GM12801 (cell line): ENCODE data around the gene ZFY.

ENCODE experiments used
- TF ChIP-seq, protein P1 (sequence below): IDR thresholded peaks from one replicate; pipeline ENCODE4 v1.5.1; 2011; ENCODE audit warnings: control low read depth; ENCODE audit not compliant: insufficient read length; ENCODE audit errors: extremely low read depth

Gene ZFY

DNA sequence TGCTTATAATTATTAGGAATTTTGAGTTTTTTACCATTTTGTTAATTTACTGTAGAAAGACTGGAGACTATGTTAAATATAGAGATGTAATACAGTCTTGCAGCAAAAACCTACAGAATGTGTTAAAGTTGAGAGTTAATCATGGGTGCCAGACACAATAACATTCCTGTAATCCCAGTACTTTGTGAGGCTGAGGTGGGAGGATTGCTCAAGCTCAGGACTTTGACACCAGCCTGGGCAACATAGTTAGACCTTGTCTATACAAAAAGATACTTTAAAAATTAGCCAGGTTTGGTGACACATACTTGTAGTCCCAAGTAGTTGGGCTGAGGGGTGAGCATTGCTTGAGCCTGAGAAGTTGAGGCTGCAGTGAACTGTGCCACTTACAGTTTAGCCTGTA is 17.7 kb downstream of the ZFY start:
- TF ChIP-seq, protein P1, sequence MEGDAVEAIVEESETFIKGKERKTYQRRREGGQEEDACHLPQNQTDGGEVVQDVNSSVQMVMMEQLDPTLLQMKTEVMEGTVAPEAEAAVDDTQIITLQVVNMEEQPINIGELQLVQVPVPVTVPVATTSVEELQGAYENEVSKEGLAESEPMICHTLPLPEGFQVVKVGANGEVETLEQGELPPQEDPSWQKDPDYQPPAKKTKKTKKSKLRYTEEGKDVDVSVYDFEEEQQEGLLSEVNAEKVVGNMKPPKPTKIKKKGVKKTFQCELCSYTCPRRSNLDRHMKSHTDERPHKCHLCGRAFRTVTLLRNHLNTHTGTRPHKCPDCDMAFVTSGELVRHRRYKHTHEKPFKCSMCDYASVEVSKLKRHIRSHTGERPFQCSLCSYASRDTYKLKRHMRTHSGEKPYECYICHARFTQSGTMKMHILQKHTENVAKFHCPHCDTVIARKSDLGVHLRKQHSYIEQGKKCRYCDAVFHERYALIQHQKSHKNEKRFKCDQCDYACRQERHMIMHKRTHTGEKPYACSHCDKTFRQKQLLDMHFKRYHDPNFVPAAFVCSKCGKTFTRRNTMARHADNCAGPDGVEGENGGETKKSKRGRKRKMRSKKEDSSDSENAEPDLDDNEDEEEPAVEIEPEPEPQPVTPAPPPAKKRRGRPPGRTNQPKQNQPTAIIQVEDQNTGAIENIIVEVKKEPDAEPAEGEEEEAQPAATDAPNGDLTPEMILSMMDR: no peak

DNA sequence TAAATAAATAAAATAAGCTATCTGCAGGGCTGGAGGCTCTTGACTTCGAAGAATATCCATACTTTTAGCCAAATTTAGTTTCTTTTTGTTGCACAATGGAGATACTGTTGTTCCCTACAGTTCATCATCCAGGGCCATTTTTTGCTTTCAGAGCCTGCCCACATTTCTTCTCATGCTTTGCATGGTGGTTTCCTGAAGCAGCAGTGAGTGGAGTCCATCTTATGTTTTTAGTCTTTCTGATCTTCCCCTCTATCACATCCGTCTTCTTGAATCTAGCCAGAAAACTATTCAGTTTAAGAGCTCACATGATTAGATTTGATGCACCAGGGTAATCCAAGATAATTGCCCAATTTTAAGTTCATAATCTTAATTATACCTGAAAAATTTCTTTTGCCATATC is 19.6 kb downstream of the ZFY start:
- TF ChIP-seq, protein P1: no peak

DNA sequence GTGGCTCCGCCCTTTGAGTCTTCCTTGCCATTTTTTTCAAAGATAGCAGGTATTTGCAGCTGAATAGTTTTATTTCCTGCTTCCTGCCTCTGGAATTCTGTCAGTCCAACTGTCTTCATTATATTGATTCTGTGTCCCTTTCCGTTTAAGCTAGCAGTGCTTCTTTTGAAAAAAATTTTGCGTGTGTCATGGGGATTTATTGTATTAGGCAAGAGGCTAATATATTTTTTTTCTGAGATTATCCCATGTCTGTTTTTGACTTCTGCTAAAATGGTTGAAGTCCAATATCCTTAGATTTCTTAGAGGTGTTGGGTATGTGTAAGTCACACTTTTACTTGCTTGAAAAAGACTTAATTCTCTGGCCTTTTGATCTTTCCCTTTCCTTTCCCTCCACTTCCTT is 20.4 kb downstream of the ZFY start:
- TF ChIP-seq, protein P1: no peak

DNA sequence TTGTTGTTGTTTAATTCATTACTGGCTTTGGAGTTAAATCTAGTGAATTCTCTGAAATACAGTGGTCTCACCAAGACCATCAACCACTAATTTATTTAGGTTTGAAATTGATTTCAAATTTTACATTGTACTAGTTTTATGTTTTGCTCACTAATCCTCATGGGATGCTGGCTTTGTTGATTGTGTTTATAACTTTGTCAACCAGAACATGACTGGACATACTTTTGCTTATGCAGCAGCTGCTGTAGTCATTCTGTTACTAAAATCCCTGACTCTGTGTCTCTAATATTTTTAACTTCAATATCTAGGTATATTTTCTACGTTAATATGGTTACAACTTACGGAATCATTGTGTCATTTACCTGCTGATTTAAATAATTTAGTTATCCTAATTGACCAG is 26.9 kb downstream of the ZFY start:
- TF ChIP-seq, protein P1: no peak

DNA sequence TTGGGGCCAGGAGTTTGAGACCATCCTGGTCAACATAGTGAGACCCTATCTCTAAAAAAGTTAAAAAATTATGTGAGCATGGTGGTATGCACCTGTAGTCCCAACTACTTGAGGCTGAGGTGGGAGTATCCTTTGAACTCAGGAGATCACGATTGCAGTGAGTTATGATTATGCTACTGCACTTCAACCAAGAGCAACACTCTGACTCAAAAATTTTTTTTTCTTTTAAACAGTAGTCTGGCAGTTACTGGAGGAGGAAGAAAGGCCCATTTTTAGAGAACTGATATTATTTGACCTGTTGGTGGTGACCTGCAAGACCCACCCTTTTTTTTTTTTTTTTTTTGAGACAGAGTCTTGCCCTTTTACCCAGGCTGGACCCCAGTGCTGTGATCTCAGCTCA is 29.6 kb downstream of the ZFY start:
- TF ChIP-seq, protein P1: no peak

DNA sequence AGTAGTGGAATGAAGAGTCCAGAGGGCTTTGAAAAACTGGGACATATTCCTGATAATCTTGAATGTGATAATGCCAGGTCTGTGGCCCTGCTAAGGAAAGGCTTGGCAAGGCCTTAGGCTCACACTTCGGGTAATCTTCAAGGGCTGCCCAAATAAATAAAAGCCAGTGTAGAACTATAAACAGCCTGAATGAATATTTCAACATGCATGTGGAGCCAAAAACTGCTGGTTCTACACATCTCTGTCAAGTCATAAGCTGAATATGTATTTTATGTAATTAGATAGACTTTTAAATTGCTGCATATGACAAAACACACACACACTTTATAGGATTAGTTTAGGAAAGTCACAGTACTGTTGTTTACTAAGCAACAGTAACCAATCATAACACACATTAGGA is 30.4 kb downstream of the ZFY start:
- TF ChIP-seq, protein P1: no peak

DNA sequence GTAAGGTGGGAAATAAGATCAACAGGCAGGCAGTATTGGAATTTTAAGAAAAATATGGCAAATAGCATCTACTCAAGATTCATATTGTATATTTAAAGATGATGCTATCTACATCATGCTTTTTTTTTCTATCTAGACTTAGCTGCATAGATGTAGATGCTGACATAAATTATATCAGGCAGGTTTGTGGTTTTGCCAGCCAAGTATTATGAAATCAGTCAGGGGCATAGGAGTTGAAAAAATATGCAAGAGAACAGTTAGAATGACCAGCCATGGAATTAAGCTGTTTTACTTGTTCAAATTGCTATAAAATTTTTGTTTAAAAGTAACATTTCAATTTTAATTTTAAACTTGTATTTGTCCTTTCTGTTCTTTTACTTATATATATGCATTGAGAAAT is 34.4 kb downstream of the ZFY start:
- TF ChIP-seq, protein P1: no peak

DNA sequence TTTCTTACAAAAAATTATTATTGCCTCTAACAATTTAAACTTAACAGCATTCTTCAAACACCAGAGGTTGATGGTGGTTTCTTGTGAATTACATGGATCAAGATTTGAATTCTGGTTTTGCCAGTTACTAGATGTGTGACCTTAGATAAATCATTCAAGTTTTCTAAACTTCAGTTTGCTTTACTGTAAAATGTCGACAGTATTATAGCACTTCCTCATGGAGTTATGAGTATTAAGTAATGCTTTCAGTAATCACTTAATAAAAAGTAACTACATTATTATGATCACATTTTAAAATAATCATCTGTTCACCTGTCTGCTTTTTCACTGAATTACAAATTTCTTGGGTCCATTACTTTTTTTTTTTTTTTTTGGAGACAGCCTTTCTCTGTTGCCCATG is 37.5 kb downstream of the ZFY start:
- TF ChIP-seq, protein P1: no peak
